Fibroblast of peridontal ligament (primary cell): ENCODE data around the gene MAPK7.

Experiments used
- DNase-seq: peaks from one replicate; pipeline ENCODE4 v3.0.0-alpha.2; 2010; ENCODE audit errors: extremely low read depth

Gene MAPK7

GRCh38 chr17:19381361-19381740 is 3.1 kb downstream of the MAPK7 start:
- DNase-seq = no peak

GRCh38 chr17:19381741-19382444 is 3.6 kb downstream of the MAPK7 start:
- DNase-seq = no peak

GRCh38 chr17:19382531-19383444 is 4.5 kb downstream of the MAPK7 start:
- DNase-seq = no peak

GRCh38 chr17:19383681-19384470 is 5.6 kb downstream of the MAPK7 start:
- DNase-seq = no peak

GRCh38 chr17:19384723-19385391 is 6.6 kb downstream of the MAPK7 start:
- DNase-seq = peak; percentile 94

GRCh38 chr17:19385521-19385983 is 7.3 kb downstream of the MAPK7 start:
- DNase-seq = no peak

- DNase-seq = peak; percentile 73
Observed at GRCh38 chr17:19386051-19386929, 8.0 kb downstream of the MAPK7 start.

- DNase-seq = peak; percentile 91
Observed at GRCh38 chr17:19386974-19387920, 8.9 kb downstream of the MAPK7 start, which contains the start of gene MFAP4. MFAP4 (minus strand) TSS chr17:19387190; CDS start chr17:19387155, 35 bp downstream.

GRCh38 chr17:19387921-19388521 is 9.7 kb downstream of the MAPK7 start:
- DNase-seq = peak; percentile 85

GRCh38 chr17:19388791-19389785 is 10.8 kb downstream of the MAPK7 start:
- DNase-seq = no peak

- no peak for DNase-seq
Observed at GRCh38 chr17:19390951-19391350, 12.7 kb downstream of the MAPK7 start.

- DNase-seq = no peak
Observed at GRCh38 chr17:19391432-19391831, 13.1 kb downstream of the MAPK7 start.

- no peak for DNase-seq
Observed at GRCh38 chr17:19392303-19392702, 14.0 kb downstream of the MAPK7 start.

- DNase-seq = no peak
Observed at GRCh38 chr17:19397556-19398041, 19.3 kb downstream of the MAPK7 start.

GRCh38 chr17:19398301-19399181 is 20.2 kb downstream of the MAPK7 start:
- DNase-seq = no peak

GRCh38 chr17:19399750-19400450 is 21.6 kb downstream of the MAPK7 start:
- DNase-seq = no peak
